Panc1 (cell line): ENCODE measurements around the gene METTL5.
"Not testable (repeated sequence)": the region's sequence is repeated elsewhere in the genome, so short reads cannot be mapped to it uniquely, and the experiment has no call there.

ENCODE experiments used
- POLR2AphosphoS5 ChIP-seq: IDR thresholded peaks from 2 replicates; pipeline ENCODE4 v1.6.1; 2012; ENCODE audit warnings: mild to moderate bottlenecking, low read depth, low read length, moderate library complexity
- SIN3A ChIP-seq: IDR thresholded peaks from 2 replicates; pipeline ENCODE4 v1.6.1; 2012; ENCODE audit warnings: low read depth, mild to moderate bottlenecking, low read length, moderate library complexity, borderline replicate concordance; ENCODE audit not compliant: insufficient read depth
- TCF7L2 ChIP-seq: IDR thresholded peaks from 2 replicates; pipeline ENCODE4 v1.6.1; 2011; ENCODE audit warnings: mild to moderate bottlenecking, low read depth, low read length, inconsistent platforms
- TF ChIP-seq, protein P1 (sequence below): fragments of 450-650 bp; IDR thresholded peaks from 2 replicates; pipeline ENCODE4 v1.5.1; 2017; ENCODE audit warnings: mild to moderate bottlenecking
- TF ChIP-seq, protein P2 (sequence below), 2 experiments: IDR thresholded peaks; 2 replicates each; pipeline ENCODE4 v1.6.1; 2011 to 2012; ENCODE audit warnings: low read depth in 2 of 2, control low read depth in 1 of 2, low read length in 1 of 2, mild to moderate bottlenecking in 1 of 2, moderate library complexity in 1 of 2; ENCODE audit not compliant: insufficient read depth in 1 of 2

DNA sequence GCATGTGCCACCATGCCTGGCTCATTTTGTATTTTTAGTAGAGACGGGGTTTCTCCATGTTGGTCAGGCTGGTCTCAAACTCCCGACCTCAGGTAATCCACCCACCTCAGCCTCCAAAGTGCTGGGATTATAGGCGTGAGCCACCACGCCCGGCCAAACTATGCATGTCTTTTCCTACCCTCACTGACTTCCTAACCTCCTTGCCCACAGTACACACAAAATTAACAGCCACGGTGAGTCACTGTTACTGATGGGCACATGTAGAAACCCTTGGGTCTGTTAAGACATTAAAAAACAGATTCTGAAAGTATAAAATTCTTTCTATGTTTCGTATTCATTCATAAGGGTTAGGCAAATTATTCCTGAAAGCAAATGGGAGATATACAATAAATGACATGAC is 4.6 kb downstream of the METTL5 start:
- TF ChIP-seq, protein P1, sequence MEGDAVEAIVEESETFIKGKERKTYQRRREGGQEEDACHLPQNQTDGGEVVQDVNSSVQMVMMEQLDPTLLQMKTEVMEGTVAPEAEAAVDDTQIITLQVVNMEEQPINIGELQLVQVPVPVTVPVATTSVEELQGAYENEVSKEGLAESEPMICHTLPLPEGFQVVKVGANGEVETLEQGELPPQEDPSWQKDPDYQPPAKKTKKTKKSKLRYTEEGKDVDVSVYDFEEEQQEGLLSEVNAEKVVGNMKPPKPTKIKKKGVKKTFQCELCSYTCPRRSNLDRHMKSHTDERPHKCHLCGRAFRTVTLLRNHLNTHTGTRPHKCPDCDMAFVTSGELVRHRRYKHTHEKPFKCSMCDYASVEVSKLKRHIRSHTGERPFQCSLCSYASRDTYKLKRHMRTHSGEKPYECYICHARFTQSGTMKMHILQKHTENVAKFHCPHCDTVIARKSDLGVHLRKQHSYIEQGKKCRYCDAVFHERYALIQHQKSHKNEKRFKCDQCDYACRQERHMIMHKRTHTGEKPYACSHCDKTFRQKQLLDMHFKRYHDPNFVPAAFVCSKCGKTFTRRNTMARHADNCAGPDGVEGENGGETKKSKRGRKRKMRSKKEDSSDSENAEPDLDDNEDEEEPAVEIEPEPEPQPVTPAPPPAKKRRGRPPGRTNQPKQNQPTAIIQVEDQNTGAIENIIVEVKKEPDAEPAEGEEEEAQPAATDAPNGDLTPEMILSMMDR: not testable (repeated sequence)
- TF ChIP-seq, protein P2, sequence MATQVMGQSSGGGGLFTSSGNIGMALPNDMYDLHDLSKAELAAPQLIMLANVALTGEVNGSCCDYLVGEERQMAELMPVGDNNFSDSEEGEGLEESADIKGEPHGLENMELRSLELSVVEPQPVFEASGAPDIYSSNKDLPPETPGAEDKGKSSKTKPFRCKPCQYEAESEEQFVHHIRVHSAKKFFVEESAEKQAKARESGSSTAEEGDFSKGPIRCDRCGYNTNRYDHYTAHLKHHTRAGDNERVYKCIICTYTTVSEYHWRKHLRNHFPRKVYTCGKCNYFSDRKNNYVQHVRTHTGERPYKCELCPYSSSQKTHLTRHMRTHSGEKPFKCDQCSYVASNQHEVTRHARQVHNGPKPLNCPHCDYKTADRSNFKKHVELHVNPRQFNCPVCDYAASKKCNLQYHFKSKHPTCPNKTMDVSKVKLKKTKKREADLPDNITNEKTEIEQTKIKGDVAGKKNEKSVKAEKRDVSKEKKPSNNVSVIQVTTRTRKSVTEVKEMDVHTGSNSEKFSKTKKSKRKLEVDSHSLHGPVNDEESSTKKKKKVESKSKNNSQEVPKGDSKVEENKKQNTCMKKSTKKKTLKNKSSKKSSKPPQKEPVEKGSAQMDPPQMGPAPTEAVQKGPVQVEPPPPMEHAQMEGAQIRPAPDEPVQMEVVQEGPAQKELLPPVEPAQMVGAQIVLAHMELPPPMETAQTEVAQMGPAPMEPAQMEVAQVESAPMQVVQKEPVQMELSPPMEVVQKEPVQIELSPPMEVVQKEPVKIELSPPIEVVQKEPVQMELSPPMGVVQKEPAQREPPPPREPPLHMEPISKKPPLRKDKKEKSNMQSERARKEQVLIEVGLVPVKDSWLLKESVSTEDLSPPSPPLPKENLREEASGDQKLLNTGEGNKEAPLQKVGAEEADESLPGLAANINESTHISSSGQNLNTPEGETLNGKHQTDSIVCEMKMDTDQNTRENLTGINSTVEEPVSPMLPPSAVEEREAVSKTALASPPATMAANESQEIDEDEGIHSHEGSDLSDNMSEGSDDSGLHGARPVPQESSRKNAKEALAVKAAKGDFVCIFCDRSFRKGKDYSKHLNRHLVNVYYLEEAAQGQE (IDR thresholded peaks at IDR 0.05; ENCODE audit: insufficient read depth in 1 of 2, low read depth in 2 of 2, low read length in 1 of 2): not testable (repeated sequence)
- not testable (repeated sequence) for TF ChIP-seq POLR2AphosphoS5, TCF7L2, SIN3A
